ENCODE measurements around the gene SPSB4.

Gene SPSB4

GRCh38 chr3:141191097-141191749, 140.1 kb downstream of the SPSB4 start:
- Histone ChIP-seq H4K91ac (ENCODE audit: low read depth, low read length, poor library complexity) (no peak overlapping the region), H3K9ac (ENCODE audit: low read depth, low read length, poor library complexity) (no peak overlapping the region), H3K18ac (ENCODE audit: low read length) (no peak overlapping the region), H2BK15ac (ENCODE audit: low read length) (no peak overlapping the region), H3K14ac (ENCODE audit: low read length) (no peak overlapping the region), H3K27ac (replicated peaks; ENCODE audit: low read length) (no peak overlapping the region), H3K9me3 (replicated peaks in 1 of 2; ENCODE audit: control insufficient read depth in 2 of 2, insufficient read depth in 1 of 2, low read depth in 1 of 2, low read length in 2 of 2) (peaks cover 0 to 12% of the 10 kb centered on the region in 2 donors), H3K4me3 (ENCODE audit: low read length in 2 of 2) (no peak overlapping the region), H2AK5ac (ENCODE audit: low read depth, low read length) (no peak overlapping the region), H2AFZ (ENCODE audit: low read length) (no peak overlapping the region), H2BK5ac (ENCODE audit: low read length) (no peak overlapping the region), H3K23ac (ENCODE audit: low read depth, low read length, poor library complexity) (no peak overlapping the region), H3K36me3 (replicated peaks in 1 of 2; ENCODE audit: control insufficient read depth in 2 of 2, insufficient read depth in 2 of 2, low read length in 2 of 2) (no peaks in the 10 kb centered on the region), H3K79me1 (ENCODE audit: low read depth, low read length) (no peaks in the 10 kb centered on the region), H2BK120ac (ENCODE audit: low read depth, low read length) (no peak overlapping the region), H3K4ac (ENCODE audit: low read length) (no peak overlapping the region), H3K4me1 (ENCODE audit: control insufficient read depth in 2 of 2, insufficient read depth in 1 of 2, low read depth in 1 of 2, low read length in 2 of 2) (no peaks in the 10 kb centered on the region), H2BK12ac (ENCODE audit: low read length) (no peak overlapping the region), H4K8ac (ENCODE audit: low read depth, low read length) (no peak overlapping the region), H3K27me3 (ENCODE audit: control insufficient read depth in 3 of 3, insufficient read depth in 3 of 3, low read depth in 1 of 3, low read length in 3 of 3) (no peaks in the 10 kb centered on the region), H3K4me2 (ENCODE audit: insufficient read depth, low read length, poor library complexity, severe bottlenecking) (no peak overlapping the region)
- WGBS, 2 donors (ENCODE audit: extremely low coverage in 2 of 2, insufficient read length in 2 of 2, insufficient replicate concordance in 1 of 2): 80% methylated on average over 1 of the region's 2 CpGs; no CpG with 5 or more reads in 1 of the 2 donors
- no peak for DNase-seq (ENCODE audit: low spot score)

GRCh38 chr3:141192345-141192744, 141.2 kb downstream of the SPSB4 start:
- Histone ChIP-seq H3K14ac (ENCODE audit: low read length) (no peak overlapping the region), H3K18ac (ENCODE audit: low read length) (no peak overlapping the region), H2BK15ac (ENCODE audit: low read length) (no peak overlapping the region), H3K4me1 (ENCODE audit: control insufficient read depth in 2 of 2, insufficient read depth in 1 of 2, low read depth in 1 of 2, low read length in 2 of 2) (no peaks in the 10 kb centered on the region), H3K27me3 (ENCODE audit: control insufficient read depth in 3 of 3, insufficient read depth in 3 of 3, low read depth in 1 of 3, low read length in 3 of 3) (no peaks in the 10 kb centered on the region), H3K9ac (ENCODE audit: low read depth, low read length, poor library complexity) (no peak overlapping the region), H4K91ac (ENCODE audit: low read depth, low read length, poor library complexity) (no peak overlapping the region), H3K79me1 (ENCODE audit: low read depth, low read length) (no peaks in the 10 kb centered on the region), H2AFZ (ENCODE audit: low read length) (no peak overlapping the region), H2BK120ac (ENCODE audit: low read depth, low read length) (no peak overlapping the region), H2BK12ac (ENCODE audit: low read length) (no peak overlapping the region), H4K8ac (ENCODE audit: low read depth, low read length) (no peak overlapping the region), H3K9me3 (replicated peaks in 1 of 2; ENCODE audit: control insufficient read depth in 2 of 2, insufficient read depth in 1 of 2, low read depth in 1 of 2, low read length in 2 of 2) (peaks cover 0 to 19% of the 10 kb centered on the region in 2 donors), H3K27ac (replicated peaks; ENCODE audit: low read length) (no peak overlapping the region), H2BK5ac (ENCODE audit: low read length) (no peak overlapping the region), H3K4me3 (ENCODE audit: low read length in 2 of 2) (no peak overlapping the region), H2AK5ac (ENCODE audit: low read depth, low read length) (no peak overlapping the region), H3K23ac (ENCODE audit: low read depth, low read length, poor library complexity) (no peak overlapping the region), H3K36me3 (replicated peaks in 1 of 2; ENCODE audit: control insufficient read depth in 2 of 2, insufficient read depth in 2 of 2, low read length in 2 of 2) (no peaks in the 10 kb centered on the region), H3K4ac (ENCODE audit: low read length) (no peak overlapping the region), H3K4me2 (ENCODE audit: insufficient read depth, low read length, poor library complexity, severe bottlenecking) (no peak overlapping the region)
- no CpG with 5 or more reads among the region's 11 CpGs for WGBS, 2 donors (ENCODE audit: extremely low coverage in 2 of 2, insufficient read length in 2 of 2, insufficient replicate concordance in 1 of 2)
- DNase-seq (ENCODE audit: low spot score): peak; percentile 96

- no peak overlapping the region for H3K9ac ChIP-seq (ENCODE audit: low read depth, low read length, poor library complexity)
- H2AK5ac ChIP-seq (ENCODE audit: low read depth, low read length): no peak overlapping the region
Measured at GRCh38 chr3:141193066-141193830, 142.1 kb downstream of the SPSB4 start.

More at GRCh38 chr3:141193066-141193830, 142.1 kb downstream of the SPSB4 start:
- Histone ChIP-seq H3K36me3 (replicated peaks in 1 of 2; ENCODE audit: control insufficient read depth in 2 of 2, insufficient read depth in 2 of 2, low read length in 2 of 2) (no peaks in the 10 kb centered on the region), H3K27ac (replicated peaks; ENCODE audit: low read length) (no peak overlapping the region), H4K8ac (ENCODE audit: low read depth, low read length) (no peak overlapping the region), H2AFZ (ENCODE audit: low read length) (no peak overlapping the region), H3K23ac (ENCODE audit: low read depth, low read length, poor library complexity) (no peak overlapping the region), H3K4me1 (ENCODE audit: control insufficient read depth in 2 of 2, insufficient read depth in 1 of 2, low read depth in 1 of 2, low read length in 2 of 2) (no peaks in the 10 kb centered on the region), H2BK12ac (ENCODE audit: low read length) (no peak overlapping the region), H2BK5ac (ENCODE audit: low read length) (no peak overlapping the region), H2BK15ac (ENCODE audit: low read length) (no peak overlapping the region), H3K4me3 (ENCODE audit: low read length in 2 of 2) (no peak overlapping the region), H3K79me1 (ENCODE audit: low read depth, low read length) (no peaks in the 10 kb centered on the region), H4K91ac (ENCODE audit: low read depth, low read length, poor library complexity) (no peak overlapping the region), H3K18ac (ENCODE audit: low read length) (no peak overlapping the region), H3K4ac (ENCODE audit: low read length) (no peak overlapping the region), H3K14ac (ENCODE audit: low read length) (no peak overlapping the region), H3K4me2 (ENCODE audit: insufficient read depth, low read length, poor library complexity, severe bottlenecking) (no peak overlapping the region), H3K9me3 (replicated peaks in 1 of 2; ENCODE audit: control insufficient read depth in 2 of 2, insufficient read depth in 1 of 2, low read depth in 1 of 2, low read length in 2 of 2) (peaks cover 0 to 22% of the 10 kb centered on the region in 2 donors), H3K27me3 (ENCODE audit: control insufficient read depth in 3 of 3, insufficient read depth in 3 of 3, low read depth in 1 of 3, low read length in 3 of 3) (no peaks in the 10 kb centered on the region), H2BK120ac (ENCODE audit: low read depth, low read length) (no peak overlapping the region)
- WGBS, 2 donors (ENCODE audit: extremely low coverage in 2 of 2, insufficient read length in 2 of 2, insufficient replicate concordance in 1 of 2): no CpG with 5 or more reads among the region's 13 CpGs
- no peak for DNase-seq (ENCODE audit: low spot score)

Measured in neuronal stem cell (in vitro differentiated cells).